ENCODE data around the gene PRKN.

The PRKN gene

DNA sequence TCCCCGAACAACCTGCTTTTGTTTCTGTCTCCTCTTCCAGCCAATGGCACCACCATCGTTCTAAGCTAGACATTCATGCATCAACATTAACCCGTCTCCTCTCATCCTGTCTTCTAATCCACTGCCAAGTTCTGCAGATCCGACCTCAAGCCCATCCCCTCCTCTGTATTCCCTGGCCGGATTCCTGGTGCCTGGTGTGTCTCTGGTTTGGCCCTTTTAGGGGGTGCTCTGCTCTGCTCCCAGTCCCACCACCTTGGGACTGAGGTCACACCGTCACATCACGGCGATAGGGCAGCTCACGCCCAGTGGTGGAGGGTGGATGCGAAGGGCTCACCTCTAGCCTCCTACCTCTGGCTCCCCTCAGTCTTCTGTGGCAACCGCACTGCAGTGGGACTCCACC lies 1351.2 kb downstream of the PRKN start:
- DNase-seq (ENCODE audit: low read depth) = no peak

GRCh38 chr6:161374971-161375873 lies 1352.3 kb downstream of the PRKN start:
- DNase-seq (ENCODE audit: low read depth) = no peak

GRCh38 chr6:161373905-161374451 lies 1353.6 kb downstream of the PRKN start:
- DNase-seq (ENCODE audit: low read depth) = peak; percentile 14

DNA sequence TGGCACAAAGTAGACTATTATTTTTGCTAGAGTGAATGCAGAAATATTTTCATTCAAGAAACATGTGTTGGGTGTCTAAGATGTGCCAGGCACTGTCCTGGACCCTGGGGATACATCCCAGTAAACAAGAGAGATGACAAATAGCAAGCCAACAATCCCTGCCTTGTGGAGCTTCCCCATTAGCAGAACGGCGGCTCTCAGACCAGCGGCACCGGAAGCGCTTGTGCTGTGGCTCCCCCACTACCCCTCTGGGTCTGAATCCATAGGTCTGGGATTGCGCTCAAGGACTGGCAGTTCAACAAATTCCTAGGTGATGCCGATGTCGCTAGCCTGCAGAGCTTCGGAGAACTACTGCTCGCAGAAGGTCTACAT lies 1355.2 kb downstream of the PRKN start:
- no peak for DNase-seq (ENCODE audit: low read depth)

- DNase-seq (ENCODE audit: low read depth) = peak; percentile 49
Observed at GRCh38 chr6:161370880-161371279, 1356.7 kb downstream of the PRKN start.

DNA sequence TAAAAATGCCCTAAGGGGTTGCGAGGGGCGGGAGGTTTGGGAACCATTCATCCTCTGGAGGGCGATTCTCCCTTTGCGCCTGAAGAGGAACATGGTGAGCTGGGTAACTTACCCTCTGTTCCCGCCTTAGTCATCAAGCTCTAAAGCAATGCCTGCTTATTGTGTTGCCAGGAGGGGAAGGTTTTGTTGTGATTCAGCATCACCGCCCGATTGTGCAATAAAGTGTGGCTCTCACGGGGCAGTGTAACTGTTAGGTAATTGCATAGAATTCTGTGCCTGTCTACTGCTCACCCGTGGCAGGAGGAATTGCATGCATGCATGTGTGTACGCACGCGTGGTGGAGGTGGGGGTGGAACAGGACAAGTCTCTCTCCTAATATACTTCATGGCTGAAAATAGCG lies 1358.2 kb downstream of the PRKN start:
- DNase-seq (ENCODE audit: low read depth) = no peak

DNA sequence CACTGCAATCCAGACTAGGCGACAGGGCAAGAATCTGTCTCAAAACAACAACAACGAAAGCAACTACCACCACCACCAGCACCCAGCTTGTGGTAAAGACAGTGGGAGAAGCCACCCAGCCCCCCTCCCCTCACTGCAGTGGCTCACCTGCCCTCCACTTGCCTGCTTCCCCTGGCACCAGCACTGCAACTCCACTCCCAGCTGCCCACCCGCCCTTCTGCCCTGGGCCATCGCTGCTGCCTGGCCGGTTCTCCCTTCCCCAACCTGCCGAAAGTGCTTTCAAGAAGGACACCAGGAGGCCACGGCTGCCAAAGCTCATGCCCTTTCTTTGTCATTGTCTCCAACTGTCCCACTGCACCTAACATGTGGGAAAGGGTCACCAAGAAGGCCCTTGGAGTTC lies 1359.1 kb downstream of the PRKN start:
- no peak for DNase-seq (ENCODE audit: low read depth)

DNA sequence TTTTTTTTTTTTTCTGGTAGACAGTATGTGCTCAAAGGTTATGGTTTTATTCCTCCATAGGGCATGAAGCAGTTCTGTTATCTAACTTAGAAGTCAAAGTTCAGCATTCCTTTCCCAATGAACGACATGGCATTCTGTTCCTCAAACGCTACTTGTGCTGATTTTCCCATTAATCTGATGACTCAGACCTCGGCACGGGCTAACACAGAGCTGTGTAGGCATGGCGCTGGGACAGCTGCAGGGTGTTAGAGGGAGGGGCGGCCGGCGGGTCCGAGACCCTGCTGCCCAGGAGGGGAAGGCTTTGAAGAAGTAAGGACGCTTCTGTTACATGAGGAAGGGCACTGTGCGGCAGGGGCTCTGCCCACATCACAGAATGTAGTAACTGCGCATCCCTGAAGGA lies 1360.1 kb downstream of the PRKN start:
- no peak for DNase-seq (ENCODE audit: low read depth)

DNA sequence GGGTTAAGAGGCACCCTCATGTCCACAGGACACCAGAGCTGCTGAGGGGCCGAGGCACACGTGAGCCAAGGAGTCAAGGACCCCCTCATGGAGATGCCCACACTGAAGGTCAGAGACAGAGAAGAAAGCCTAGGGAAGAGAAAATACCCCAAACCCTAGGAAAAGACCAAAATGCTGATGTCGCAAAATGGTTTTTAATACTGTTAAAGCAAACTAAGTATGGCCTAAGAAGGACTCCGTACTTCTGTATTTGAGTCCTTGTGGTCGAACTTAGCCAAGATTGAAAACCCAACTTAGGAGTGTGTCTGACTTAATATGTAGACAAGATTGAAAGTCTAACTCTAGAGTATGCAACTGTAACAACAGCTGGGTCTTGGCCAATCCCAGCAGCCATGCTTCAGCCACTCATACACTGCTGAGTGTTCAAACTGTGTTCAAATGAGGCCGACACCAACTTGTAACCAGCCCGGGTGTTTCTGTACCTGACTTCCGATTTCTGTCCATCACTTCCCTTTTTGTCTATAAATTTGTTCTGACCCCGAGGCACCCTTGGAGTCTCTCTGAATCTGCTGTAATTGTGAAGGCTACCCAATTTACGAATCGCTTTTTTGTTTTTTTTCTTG lies 1361.2 kb downstream of the PRKN start:
- no peak for DNase-seq (ENCODE audit: low read depth)

DNA sequence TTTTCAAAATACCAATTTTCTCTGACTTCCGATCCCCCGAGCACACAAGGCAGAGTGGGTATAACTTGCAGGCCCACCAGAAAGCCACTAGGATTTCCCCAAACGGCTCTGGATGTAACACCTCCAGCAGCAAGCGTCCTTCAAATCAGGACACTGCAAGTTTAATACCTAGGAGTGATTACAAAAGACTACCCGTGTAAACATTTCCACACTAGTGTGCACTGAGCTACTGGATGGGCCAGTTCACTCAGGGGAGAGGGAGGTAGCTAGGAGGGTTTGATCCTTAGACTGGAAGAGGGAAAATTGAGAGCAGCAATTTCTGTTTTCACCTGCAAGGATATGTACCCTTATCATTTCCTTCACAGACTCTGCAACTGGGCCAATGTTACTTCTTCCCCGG lies 1361.9 kb downstream of the PRKN start:
- DNase-seq (ENCODE audit: low read depth) = no peak

DNA sequence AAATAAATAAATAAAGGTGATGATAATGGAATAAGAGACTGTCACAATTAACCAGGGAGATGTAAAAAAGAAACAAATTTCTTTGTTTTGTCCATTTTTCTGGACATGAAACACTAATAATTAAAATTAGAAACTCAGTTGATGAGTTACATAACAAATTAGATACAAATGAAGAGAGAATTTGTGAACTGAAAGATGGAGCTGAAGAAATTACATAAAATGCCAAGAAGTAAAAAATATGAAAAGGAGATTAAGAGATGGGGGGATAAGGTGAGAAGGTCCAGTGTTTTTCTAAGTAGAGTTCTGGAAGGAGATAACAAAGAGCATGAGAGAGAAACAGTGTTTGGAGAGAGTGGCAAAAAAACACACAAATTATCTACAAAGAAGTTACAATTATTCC lies 1364.3 kb downstream of the PRKN start:
- no peak for DNase-seq (ENCODE audit: low read depth)

DNA sequence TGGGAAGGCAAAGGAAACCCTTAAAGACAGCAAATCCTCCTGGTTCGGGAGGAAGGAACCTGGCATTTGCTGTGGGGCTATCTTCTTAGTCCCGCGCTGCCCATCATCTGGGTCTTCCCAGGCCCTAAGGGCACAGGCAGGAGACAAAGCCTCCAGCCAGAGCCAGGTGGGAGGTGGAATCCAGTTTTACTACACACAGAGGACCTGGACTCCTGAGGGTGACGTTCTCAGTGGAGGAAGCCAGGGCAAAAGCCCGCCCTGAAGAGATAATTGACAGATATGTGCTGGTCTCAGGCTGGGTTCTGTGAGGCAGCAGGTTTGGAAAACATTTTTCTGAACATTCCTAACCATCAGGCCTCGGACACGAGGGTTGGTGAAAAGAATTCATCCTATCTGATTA lies 1365.3 kb downstream of the PRKN start:
- DNase-seq (ENCODE audit: low read depth) = no peak

DNA sequence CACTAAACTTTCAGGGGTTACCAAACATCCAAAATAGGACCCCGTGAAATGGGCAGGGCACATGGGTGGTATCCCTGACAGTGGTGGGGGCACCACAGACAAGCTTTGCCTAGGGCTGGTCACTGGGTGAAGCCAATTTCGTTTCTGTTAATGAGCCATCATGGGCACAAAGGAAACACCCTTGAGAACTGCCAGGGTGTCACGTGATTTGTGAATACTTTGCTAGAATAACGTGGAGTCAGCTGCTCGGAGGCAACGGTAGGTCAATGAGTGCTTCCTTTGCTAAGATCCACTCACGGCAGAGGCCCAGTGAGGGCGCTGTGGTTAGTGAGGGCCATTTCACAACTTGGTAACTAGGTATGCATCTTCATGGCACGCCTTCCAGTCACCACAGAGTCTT lies 1366.0 kb downstream of the PRKN start:
- no peak for DNase-seq (ENCODE audit: low read depth)

DNA sequence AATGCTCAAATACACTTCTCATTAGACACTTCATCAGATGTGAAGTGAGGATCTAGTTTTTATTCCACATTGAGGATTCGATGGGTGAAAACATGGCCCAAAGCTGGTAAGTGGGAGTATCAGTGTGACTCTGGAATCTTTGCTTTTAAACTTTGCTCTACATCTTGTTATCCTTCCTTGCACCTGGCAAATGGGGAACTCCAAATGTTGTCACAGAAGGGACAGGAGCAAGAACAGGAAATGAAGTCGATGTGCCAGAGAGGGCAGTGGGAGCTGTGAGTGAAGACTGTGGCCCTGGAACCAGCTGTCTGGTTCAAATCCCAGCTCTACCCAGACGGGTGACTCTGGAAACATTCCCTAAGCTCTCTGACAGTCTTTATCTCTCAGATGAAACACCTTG lies 1367.0 kb downstream of the PRKN start:
- no peak for DNase-seq (ENCODE audit: low read depth)

- no peak for DNase-seq (ENCODE audit: low read depth)
Observed at GRCh38 chr6:161359618-161359945, 1368.0 kb downstream of the PRKN start.

DNA sequence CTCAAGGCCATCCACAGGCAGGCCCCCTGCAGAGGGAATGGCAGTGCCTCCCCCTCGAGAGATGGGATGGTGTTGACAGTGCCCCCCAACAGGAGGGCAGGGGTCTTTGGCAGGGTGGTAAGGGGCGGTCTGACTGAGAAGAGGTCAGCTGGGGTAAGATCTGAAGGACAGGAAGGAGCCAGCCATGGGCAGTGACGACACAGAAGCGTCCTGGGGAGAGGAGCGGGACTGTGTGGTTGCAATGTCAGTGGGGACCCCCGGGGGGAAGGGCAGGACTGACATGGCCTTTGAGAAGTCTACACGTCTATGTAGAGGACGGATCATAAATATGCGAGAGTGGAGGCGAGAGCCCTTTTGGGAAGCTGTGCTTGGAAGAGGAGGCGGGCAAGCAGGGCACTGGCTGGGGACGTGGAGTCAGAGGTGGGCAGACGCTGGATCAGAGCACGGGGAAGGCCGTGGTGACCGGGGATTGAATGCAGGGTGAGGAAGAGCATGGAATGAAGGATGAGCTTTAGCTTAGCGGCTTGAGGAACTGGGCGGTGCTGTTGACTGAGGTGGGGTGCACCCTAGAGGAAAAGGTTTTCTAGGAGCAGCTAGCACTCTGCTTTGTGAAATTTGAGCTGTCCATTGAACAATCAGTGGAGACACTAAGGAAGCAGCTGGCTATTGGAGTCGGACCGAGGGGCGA lies 1371.3 kb downstream of the PRKN start:
- no peak for DNase-seq (ENCODE audit: low read depth)

GRCh38 chr6:161355696-161356095 lies 1371.9 kb downstream of the PRKN start:
- DNase-seq (ENCODE audit: low read depth) = no peak

DNA sequence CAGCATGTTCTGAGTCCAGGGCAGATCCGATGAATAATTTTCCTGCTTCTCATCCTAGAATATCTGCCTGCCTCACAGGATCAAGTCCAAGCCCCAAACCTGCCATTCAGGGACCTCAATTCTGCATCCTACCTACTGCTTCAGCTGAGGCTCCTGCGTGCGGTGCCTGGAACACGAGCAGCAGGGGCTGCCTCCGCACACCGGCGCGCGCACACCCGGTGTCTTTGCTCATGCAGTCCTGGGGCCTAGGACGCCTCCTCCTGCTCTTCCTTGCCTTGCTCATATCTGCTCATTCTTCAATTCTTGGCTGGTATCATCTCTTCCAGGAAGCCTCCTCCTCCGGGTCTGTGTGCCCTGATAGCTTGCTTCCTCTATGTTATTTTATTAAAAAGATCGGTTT lies 1372.6 kb downstream of the PRKN start:
- DNase-seq (ENCODE audit: low read depth) = no peak

- no peak for DNase-seq (ENCODE audit: low read depth)
Observed at GRCh38 chr6:161354276-161354840, 1373.2 kb downstream of the PRKN start.

DNA sequence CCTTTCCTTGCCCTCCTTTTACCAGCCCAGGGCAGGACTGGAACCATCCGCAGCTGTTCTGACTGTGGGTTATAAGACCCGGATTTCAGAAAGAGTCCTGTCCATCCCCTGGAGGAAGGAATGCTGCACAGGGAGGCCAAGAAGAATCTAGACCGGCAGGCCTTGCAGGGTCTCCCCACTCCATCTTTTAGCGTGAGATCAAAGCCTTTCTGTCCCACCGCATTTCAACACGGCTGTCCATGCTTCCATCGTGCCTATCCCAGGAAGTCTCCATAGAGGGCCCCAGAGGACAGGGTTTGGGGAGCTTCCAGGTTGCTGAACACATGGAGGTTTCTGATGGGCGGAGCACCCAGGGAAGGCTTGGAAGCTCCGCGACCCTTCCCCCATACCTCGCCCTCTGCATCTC lies 1374.4 kb downstream of the PRKN start:
- DNase-seq (ENCODE audit: low read depth) = no peak

DNA sequence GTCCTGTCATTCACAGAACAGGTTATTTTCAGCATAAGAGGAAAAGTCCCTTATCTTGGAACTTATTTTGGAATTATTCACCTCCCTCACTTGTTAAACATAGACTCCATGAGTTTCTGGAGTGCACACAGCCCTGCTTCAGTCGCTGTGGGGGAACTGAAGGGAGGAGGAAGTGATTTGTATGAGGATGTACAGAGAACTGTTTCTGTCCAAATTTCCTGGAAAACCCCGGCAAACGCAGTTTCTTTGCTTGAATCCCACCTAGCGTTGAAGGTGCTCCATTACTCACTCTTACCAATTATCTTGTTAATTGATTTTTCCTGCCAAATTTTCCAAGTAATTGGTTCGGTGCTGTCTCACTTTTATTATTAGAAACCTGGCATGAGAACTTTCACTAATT lies 1375.7 kb downstream of the PRKN start:
- no peak for DNase-seq (ENCODE audit: low read depth)

DNA sequence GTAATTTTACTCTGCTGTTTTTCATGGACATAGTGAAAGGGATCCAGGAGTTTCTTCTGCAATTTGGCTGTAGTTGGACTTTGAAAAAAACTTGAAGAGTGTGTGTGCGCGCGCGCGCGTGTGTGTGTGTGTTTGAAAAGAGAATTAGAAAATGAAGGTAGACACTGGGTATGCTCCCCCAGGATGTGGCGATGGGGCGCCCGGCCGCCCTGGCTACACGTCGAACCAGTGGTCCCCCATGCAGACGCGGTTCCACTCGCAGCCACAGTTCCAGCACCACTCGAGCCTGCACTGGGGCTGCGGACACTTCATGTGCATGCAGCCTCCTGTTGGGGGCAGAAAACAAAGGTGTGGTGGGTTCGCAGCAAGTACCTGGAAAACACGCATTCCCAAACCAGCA lies 1377.7 kb downstream of the PRKN start:
- no peak for DNase-seq (ENCODE audit: low read depth)

DNA sequence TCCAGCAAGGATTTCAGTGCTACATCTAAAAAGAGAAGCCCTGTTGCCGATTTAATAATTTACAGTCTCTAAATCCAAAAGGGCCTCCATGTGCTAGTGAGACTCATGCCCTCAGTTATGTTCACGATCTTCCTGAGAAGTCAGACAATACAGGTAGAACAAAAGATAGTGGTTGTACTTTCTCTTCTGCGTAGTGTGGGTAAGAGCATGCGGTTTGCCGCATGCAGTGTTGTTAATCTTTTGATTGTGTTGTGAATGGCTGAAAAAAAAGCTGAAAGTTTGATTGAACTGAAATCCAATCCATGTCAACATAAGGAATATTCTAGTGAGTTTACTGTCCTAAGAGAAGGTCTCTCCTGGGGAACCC lies 1379.0 kb downstream of the PRKN start:
- no peak for DNase-seq (ENCODE audit: low read depth)

All from stimulated activated CD8-positive, alpha-beta memory T cell treated with anti-CD3 and anti-CD28 coated beads, Interleukin-12 subunit alpha, Interleukin-12 subunit beta, amount 100 ng/mL, for 1 hour (primary cell).